HEK293T (cell line): Measurements from ENCODE around the gene PPP1R1B.

Experiments used
- CTCF ChIA-PET: fragments of 350-600 bp; formaldehyde crosslinking; extraction: SDS; loops from one replicate; lab custom pipeline; 2021; ENCODE audit warnings: antibody characterized with exemption, inconsistent platforms; lab: Yijun Ruan, JAX
- POLR2A ChIA-PET: fragments of 350-600 bp; formaldehyde crosslinking; extraction: SDS; loops from one replicate; lab custom pipeline; 2020; ENCODE audit warnings: antibody characterized with exemption, inconsistent platforms; lab: Yijun Ruan, JAX
- DNase-seq: peaks from one replicate; pipeline ENCODE4 v3.0.0; 2012; ENCODE audit warnings: mixed read lengths; ENCODE audit errors: extremely low spot score
- ARNT ChIP-seq: fragments of 450-650 bp; IDR thresholded peaks from 2 replicates; pipeline ENCODE4 v1.6.1; 2017; ENCODE audit warnings: mild to moderate bottlenecking
- BHLHE40 ChIP-seq: fragments of 450-650 bp; IDR thresholded peaks from 2 replicates; pipeline ENCODE4 v1.6.1; 2016; ENCODE audit warnings: mild to moderate bottlenecking, moderate library complexity, borderline replicate concordance
- CTBP1 ChIP-seq: fragments of 450-650 bp; IDR thresholded peaks from 2 replicates; pipeline ENCODE4 v1.6.1; 2016; ENCODE audit warnings: borderline replicate concordance
- ELF4 ChIP-seq: fragments of 450-650 bp; IDR thresholded peaks from 2 replicates; pipeline ENCODE4 v1.6.1; 2017; ENCODE audit warnings: antibody characterized with exemption
- FOXA1 ChIP-seq: fragments of 450-650 bp; IDR thresholded peaks from 2 replicates; pipeline ENCODE4 v1.6.1; 2016; ENCODE audit warnings: mild to moderate bottlenecking
- FOXK2 ChIP-seq: fragments of 450-650 bp; IDR thresholded peaks from 2 replicates; pipeline ENCODE4 v1.6.1; 2016; ENCODE audit warnings: mild to moderate bottlenecking
- FOXM1 ChIP-seq: fragments of 450-650 bp; IDR thresholded peaks from 2 replicates; pipeline ENCODE4 v1.6.1; 2017; ENCODE audit warnings: mild to moderate bottlenecking, borderline replicate concordance
- HDGF ChIP-seq: fragments of 450-650 bp; IDR thresholded peaks from 2 replicates; pipeline ENCODE4 v1.6.1; 2017; ENCODE audit warnings: antibody characterized with exemption, borderline replicate concordance
- L3MBTL2 ChIP-seq: fragments of 450-650 bp; conservative IDR thresholded peaks from 2 replicates; pipeline ENCODE4 v1.6.1; 2016; ENCODE audit warnings: mild to moderate bottlenecking
- LEF1 ChIP-seq: fragments of 450-650 bp; IDR thresholded peaks from 2 replicates; pipeline ENCODE4 v1.6.1; 2017; ENCODE audit warnings: mild to moderate bottlenecking, borderline replicate concordance
- NFRKB ChIP-seq: fragments of 450-650 bp; IDR thresholded peaks from 2 replicates; pipeline ENCODE4 v1.6.1; 2016; ENCODE audit warnings: mild to moderate bottlenecking, moderate library complexity
- SP1 ChIP-seq: fragments of 450-650 bp; IDR thresholded peaks from 2 replicates; pipeline ENCODE4 v1.6.1; 2017
- SUZ12 ChIP-seq: fragments of 450-650 bp; IDR thresholded peaks from 2 replicates; pipeline ENCODE4 v1.6.1; 2016; ENCODE audit warnings: mild to moderate bottlenecking
- TARDBP ChIP-seq: fragments of 450-650 bp; IDR thresholded peaks from 2 replicates; pipeline ENCODE4 v1.6.1; 2016
- ZNF384 ChIP-seq: fragments of 450-650 bp; IDR thresholded peaks from 2 replicates; pipeline ENCODE4 v1.6.1; 2016
- TF ChIP-seq, protein P1 (sequence below): fragments of 450-650 bp; IDR thresholded peaks from 2 replicates; pipeline ENCODE4 v1.6.1; 2016

The PPP1R1B gene

DNA sequence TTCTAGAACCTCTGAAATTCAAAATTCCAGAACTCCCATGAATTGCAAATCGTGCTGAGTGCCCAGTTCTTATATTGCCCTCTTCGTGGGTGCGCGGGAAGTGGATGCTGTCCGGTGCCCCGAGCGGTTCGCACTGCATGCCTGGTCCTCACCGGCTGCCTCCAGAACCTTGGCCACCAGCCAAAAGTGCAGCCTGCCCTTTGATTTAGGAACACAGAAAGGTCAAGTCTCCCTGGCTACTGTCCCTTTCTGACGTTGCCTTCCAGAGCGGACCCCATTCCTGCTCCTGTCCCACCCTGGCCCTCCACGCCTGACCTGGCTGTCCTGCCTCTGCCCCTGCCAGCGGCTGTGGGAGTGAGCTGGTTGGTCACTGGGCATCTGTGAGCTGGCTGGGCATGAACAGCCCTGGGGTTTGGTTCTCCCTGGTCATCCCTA, 28.7 kb upstream of the PPP1R1B start:
- TF ChIP-seq HDGF, result no peak
- no peak for TF ChIP-seq FOXK2
- no peak for DNase-seq
- POLR2A ChIA-PET, result no interaction called here
- CTCF ChIA-PET, result interaction anchor here (1.3 kb wide), 1 partner anchor 24 kb away, joined by 5 read pairs; no protein-coding TSS in a partner anchor

DNA sequence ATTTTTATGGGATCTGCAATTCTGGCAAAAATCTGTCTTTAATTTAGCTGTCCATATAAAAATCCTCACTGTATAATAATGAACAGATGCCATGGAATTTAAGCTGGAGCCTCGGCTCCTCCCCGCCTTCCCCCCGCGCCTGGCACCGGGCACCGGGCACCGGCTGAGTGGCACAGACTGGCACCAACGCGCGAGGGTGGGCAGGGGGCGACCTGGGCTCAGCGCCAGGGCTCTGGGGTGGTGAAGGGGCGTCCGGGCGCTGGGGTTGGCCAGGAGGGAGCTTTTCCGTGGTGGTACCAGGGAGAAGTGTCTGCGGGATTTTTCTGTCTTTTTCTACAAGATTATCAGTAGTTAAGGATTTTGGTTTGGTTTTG, 28.1 kb upstream of the PPP1R1B start:
- POLR2A ChIA-PET, result no interaction called here
- no peak for TF ChIP-seq ZNF384
- no peak for TF ChIP-seq SUZ12
- no peak for TF ChIP-seq HDGF
- TF ChIP-seq, protein P1, sequence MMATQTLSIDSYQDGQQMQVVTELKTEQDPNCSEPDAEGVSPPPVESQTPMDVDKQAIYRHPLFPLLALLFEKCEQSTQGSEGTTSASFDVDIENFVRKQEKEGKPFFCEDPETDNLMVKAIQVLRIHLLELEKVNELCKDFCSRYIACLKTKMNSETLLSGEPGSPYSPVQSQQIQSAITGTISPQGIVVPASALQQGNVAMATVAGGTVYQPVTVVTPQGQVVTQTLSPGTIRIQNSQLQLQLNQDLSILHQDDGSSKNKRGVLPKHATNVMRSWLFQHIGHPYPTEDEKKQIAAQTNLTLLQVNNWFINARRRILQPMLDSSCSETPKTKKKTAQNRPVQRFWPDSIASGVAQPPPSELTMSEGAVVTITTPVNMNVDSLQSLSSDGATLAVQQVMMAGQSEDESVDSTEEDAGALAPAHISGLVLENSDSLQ, result no peak
- no peak for TF ChIP-seq CTBP1
- TF ChIP-seq ARNT, result no peak
- no peak for TF ChIP-seq SP1
- no peak for TF ChIP-seq FOXK2
- TF ChIP-seq LEF1, result no peak
- no peak for TF ChIP-seq FOXM1
- no peak for TF ChIP-seq FOXA1
- TF ChIP-seq NFRKB, result no peak
- TF ChIP-seq BHLHE40, result no peak
- no peak for TF ChIP-seq L3MBTL2
- TF ChIP-seq ELF4, result no peak
- TF ChIP-seq TARDBP, result no peak
- CTCF ChIA-PET, result interaction anchor here (1.3 kb wide), 1 partner anchor 23 kb away, joined by 5 read pairs; no protein-coding TSS in a partner anchor
- no peak for DNase-seq

DNA sequence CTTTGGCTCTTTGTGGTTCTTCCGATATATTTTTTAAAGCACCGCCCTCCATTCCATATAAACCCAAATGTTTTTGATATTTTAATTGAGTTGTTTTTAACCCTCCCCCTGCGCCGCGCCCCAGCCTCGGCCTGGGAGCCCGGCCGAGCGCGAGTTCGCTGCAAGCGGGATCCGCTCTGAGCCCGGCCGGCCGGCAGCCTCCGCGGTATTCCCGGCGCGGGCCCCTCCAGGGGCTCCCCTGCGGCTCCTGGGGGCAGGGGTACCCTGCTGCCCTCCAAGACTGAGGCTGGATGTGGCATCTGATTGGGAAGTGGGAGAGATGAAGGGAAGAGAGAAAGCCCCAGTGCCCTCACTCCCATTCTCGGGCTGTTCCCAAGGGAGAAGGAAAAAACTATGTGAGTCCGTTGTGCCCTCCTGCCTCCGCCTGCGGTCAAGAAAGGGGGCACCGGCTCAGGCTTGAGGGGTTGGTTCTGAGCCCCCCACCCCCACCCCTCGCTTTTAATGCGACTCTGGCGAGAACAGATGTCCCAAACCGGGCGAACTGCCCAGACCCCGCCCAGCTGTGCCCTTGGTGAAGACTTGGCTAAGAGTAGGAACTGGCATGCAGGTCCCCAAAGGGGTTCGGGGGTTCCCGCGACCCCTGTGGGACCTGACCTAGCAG, 27.6 kb upstream of the PPP1R1B start:
- CTCF ChIA-PET, result interaction anchor here (1.3 kb wide), 1 partner anchor 22 kb away, joined by 5 read pairs; no protein-coding TSS in a partner anchor
- no peak for TF ChIP-seq SUZ12
- no peak for TF ChIP-seq TARDBP
- no peak for TF ChIP-seq ARNT
- TF ChIP-seq ZNF384, result no peak
- TF ChIP-seq FOXA1, result no peak
- TF ChIP-seq BHLHE40, result no peak
- no peak for TF ChIP-seq ELF4
- TF ChIP-seq, protein P1, result no peak
- TF ChIP-seq SP1, result no peak
- TF ChIP-seq FOXK2, result no peak
- no peak for TF ChIP-seq LEF1
- no peak for TF ChIP-seq HDGF
- no peak for TF ChIP-seq CTBP1
- TF ChIP-seq NFRKB, result no peak
- no peak for TF ChIP-seq L3MBTL2
- TF ChIP-seq FOXM1, result no peak
- no peak for DNase-seq
- POLR2A ChIA-PET, result no interaction called here

DNA sequence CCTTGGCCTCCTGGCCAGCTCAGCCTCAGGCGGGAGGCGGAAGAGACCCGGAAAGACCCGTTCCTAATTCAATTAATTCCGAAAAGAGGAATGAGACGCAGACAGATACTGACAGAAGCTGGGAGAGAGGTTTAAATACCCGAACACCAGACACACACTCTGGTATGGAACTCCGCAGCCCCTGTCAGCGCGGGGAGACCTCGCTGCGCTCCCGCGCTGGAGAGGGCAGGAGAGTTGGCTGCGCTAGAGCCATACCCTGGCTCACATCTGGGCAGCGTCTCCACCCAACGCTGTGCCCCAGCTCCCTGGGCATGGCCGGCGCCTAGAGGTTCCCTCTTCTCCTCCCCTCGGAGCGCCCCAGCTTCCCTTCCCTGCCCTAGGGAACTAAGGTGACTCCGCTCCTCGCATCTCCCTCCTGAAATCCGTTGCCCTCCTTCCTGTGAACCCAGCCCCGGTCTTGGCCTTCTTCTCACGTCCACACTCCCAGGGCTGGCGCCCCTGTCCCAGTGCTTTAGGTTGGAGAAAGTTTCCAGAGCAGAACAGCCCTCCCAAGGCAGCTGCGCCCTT, 27.0 kb upstream of the PPP1R1B start:
- ChIA-PET POLR2A (no interaction called here), CTCF (interaction anchor here (1.7 kb wide), 1 partner anchor 22 kb away, joined by 6 read pairs; no protein-coding TSS in a partner anchor)
- TF ChIP-seq CTBP1, result no peak
- TF ChIP-seq ARNT, result no peak
- no peak for DNase-seq

DNA sequence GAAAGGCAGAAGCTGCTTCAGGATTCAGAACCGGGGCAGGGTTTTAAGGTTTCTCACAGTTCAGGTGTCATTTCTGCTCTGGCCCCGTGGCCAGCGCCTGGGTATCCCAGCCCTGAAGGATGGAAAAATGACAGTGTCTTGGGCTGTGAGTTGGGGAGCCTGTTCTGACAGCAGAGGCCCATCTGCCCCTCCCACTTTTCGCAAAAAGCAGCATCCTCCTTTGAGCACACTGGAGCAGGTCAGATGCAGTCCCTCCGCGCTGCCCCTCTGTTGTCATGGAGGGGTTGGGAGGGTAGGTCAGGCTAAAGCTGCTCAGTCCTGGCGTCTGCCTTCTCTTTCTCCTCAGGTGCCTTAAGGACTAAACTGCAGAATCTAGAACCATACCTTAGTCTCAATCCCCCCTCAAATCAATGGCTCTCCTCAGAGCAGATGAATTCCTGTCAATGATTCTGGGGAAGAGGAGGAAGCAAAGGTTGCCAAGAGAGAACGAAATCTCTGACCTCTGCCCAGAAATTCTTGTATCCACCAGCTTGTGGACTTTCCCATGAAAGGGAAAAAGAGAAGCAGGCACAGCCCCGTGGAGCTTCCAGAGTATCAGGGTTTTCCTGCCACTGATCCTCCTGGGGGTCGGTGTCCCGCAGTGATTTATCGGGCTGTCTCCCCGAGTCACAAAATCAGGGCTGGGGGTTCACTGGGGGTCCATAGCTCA, 26.3 kb upstream of the PPP1R1B start:
- DNase-seq, result no peak
- ChIA-PET CTCF (interaction anchor here (1.7 kb wide), 1 partner anchor 22 kb away, joined by 6 read pairs; no protein-coding TSS in a partner anchor), POLR2A (no interaction called here)
- no peak for TF ChIP-seq ZNF384
- no peak for TF ChIP-seq FOXA1
- no peak for TF ChIP-seq SP1
- no peak for TF ChIP-seq SUZ12
- no peak for TF ChIP-seq NFRKB
- TF ChIP-seq, protein P1, result no peak
- TF ChIP-seq ELF4, result no peak
- no peak for TF ChIP-seq ARNT
- no peak for TF ChIP-seq TARDBP
- TF ChIP-seq BHLHE40, result no peak
- no peak for TF ChIP-seq HDGF
- no peak for TF ChIP-seq FOXM1
- TF ChIP-seq L3MBTL2, result no peak
- TF ChIP-seq CTBP1, result no peak
